ENCODE measurements around the gene CYP3A4.
"Not testable (repeated sequence)": the region's sequence is repeated elsewhere in the genome, so short reads cannot be mapped to it uniquely, and the experiment has no call there.

Gene CYP3A4

DNA sequence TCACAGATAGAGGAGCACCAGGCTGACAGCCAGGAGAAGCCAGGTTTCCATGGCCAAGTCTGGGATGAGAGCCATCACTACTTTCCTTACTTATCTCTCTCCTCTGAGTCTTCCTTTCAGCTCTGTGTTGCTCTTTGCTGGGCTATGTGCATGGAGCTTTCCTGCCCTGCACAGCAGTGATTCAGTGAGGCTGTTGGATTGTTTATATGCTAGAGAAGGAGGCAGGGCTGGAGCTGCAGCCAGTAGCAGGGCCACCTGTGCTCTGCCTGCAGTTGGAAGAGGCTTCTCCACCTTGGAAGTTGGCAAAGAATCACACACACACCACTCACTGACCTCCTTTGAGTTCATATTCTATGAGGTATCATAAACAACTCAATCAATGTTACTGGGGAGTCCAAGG lies at the start of gene CYP3A4:
CYP3A4 (minus strand) TSS at position 178 of the 400 bp plus-strand sequence; CDS start at position 75, 103 bp downstream.
- no peak for DNase-seq

GRCh38 chr7:99833289-99833877 lies 49.4 kb upstream of the CYP3A4 start:
- no peak for DNase-seq

GRCh38 chr7:99831595-99831994 lies 47.6 kb upstream of the CYP3A4 start:
- DNase-seq, result no peak

DNA sequence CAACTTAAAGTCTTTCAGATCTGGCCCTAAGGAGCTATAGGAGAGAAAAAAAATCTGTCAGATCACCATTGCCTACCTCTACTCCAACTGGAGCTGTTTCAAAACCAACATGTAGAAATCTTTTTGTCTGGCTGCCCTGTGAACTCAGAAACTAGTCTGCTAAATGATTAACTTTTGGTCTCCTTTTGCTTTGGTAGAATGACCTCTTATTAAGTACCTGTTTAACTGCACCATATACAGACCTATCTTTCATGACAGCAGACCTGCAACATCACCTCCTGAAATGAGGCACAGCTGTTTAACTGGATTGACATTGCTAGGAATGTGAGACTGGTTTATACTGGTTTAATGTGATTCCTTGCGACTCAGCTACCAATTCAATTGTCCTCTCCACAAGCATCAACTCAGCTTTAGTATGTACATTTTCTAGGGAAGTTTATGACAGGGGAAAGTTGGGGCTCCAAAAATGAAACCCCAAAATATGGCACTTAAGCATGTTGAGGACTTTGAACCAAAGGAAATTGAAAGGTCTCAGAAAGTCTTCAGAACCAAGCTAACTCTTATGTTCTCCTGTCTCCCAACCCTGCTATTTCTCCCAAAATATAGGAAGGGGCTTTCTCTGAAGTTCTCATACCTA lies 45.7 kb upstream of the CYP3A4 start:
- DNase-seq, result no peak

DNA sequence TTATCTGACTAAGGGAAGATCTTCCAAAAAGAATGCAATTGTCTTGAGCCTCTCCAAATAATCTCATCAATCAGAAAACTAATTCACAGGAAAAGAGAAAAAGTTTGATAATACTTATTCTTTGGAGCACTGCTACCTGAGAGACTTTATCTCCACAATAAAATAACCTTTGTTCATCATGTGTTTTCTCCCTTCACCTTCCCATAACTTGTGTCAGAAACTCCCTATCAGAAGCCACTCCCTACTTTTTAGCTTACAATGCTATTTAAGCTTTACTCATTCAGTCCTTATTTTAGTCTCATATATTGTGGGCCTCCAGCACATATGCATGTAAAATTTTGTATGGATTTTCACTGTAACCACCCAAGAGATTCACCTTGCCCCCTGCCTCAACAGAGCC lies 44.8 kb upstream of the CYP3A4 start:
- DNase-seq, result no peak

DNA sequence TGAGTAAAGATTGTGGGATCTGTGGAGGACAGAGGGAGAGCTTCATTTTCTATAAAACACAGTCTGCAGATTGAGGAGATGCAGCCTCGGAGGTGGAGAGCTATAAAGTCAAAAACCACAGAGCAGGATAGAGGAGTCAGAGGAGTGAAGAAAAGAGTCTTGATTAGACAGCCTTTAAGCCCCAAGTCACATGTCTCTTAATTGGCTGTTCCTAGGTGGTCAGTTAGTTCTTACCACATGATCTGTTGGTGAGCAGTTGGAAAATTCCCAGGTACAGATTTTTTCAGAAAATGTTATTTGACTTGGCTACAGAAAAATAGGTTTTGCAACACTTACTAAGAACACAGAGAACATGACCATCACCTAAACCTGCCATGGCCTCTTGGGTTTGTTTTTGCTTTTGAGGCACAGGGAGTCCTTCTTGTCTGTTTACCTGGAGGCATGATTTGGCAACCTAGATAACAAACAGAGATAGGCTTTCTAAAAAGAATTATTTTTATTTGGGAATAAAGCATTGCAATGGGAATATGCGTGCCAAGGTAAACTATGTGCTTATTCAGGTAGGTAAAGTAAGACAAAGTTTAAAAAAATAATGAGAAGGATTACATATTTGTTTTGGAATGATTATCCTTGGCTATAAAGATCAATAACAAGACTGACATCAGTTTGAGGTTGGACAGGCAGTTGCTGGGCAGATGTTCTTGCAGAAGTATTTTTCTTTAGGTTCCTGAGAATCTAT lies 43.2 kb upstream of the CYP3A4 start:
- no peak for DNase-seq

DNA sequence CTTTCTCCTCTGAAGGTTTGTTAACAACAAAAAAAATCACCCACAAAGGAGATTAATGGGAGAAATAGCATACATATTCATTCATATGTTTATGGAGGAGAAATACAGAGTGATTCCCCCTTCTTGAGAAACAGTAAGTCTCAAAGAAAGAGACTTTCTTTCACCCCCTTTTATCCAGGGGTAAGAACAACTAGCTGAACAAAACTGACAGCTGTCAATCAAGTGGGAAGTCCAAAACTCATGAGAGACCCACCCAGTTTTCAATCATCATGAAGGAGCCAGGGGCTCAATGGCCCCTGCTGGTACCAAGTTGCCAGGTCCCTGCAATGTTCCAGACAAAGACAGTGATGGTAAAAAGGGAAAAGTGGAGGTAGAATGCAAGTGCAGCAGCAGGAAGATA lies 41.9 kb upstream of the CYP3A4 start:
- DNase-seq, result no peak

DNA sequence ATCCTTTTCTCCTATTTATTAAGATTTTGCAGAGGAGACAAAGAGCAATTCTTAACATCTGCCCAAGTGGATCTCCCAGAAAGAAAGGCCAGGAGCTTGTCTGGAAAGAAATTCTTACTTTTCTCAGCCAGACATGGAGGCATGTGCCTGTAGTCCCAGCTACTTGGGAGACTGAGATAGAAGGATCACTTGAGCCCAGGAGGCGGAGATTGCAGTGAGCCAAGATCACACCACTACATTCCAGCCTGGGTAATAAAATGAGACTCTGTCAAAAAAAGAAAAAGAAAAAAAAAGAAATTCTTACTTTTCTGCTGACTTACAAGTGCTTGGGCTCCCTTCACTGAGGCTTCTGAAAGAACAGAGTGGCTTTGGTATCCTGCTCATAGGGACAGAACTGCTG lies 41.5 kb upstream of the CYP3A4 start:
- DNase-seq, result no peak

- DNase-seq, result no peak
These were observed 40.1 kb upstream of the CYP3A4 start for GRCh38 chr7:99824091-99824490.

GRCh38 chr7:99822731-99823718 lies 39.0 kb upstream of the CYP3A4 start:
- no peak for DNase-seq

GRCh38 chr7:99820408-99821027 lies 36.5 kb upstream of the CYP3A4 start:
- no peak for DNase-seq

DNA sequence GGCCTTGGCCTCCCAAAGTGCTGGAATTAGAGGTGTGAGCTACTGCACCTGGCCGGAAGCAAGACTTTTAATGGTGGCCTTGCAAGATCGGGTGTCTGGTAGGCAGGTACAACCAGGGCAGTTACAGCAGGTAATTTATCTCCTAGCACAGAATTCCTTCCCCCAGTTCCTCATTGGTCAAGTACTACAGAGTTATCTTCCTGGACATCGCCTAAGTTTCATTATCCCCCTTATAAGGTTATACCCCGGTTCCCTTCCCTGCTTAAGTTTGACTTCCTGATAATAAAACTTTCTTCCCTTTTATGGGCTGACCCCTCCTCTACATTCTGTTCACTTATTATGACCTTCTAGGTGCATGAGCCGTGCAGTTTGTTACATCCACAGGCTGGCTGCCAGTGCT lies 24.8 kb upstream of the CYP3A4 start:
- no peak for DNase-seq

DNA sequence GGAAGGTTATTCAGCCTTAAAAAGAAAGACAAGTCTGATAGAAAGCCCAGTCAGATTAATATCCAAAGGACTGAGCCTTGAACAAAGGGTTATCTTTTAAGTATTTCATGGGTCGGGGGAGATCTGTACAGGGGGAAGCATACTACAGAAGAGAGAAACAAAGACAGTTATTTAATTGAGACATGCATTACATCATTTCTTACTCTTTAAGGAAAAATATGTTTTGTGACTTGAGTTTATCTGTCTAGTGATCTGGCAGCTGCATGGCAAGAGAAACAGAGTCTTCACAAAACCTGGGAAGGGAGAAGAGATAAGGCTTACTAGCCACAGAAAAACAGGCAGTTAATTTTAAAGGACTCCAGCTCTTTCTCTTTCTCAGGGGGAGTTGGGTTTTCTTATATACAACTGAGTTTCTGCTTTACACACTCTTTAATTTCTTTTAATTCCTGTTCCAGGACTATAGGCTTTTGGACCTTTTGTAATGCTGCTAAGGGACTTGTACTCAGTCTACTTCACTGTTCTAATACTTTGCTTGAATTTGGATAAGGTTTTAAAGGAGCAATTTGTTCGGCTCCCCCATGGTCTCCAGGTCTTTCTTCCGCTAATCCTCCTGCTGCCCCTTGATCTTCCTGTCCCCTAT lies 23.0 kb upstream of the CYP3A4 start:
- DNase-seq, result no peak

DNA sequence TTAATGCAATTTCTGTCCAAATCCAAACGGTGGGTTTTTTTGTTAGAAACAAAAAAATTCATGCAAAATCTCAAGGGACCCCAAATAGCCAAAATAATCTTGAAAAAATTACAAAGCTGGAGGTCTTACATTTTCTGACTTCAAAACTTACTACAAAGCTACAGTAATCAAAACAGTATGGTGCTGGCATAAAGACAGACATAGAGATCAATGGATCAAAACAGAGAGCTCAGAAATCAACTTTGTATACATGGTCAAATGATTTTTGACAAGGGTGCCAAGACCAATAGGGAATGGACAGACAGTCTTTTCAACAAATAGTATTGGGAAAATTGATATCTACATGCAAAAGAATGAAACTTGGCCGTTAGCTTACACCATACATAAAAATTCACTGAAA lies 21.7 kb upstream of the CYP3A4 start:
- no peak for DNase-seq

DNA sequence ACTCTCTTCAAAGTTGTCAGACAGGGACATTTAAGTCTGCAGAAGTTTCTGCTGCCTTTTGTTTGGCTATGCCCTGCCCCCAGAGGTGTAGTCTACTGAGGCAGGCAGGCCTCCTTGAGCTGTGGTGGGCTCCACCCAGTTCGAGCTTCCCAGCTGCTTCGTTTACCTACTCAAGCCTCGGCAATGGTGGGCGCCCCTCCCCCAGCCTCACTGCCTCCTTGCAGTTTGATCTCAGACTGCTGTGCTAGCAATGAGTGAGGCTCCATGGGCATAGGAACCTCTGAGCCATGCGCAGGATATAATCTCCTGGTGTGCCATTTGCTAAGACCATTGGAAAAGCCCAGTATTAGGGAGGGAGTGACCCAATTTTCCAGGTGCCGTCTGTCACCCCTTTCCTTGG lies 19.1 kb upstream of the CYP3A4 start:
- not testable (repeated sequence) for DNase-seq

- not testable (repeated sequence) for DNase-seq
These were observed 17.4 kb upstream of the CYP3A4 start for GRCh38 chr7:99801407-99801806.

GRCh38 chr7:99798972-99799371 lies 15.0 kb upstream of the CYP3A4 start:
- no peak for DNase-seq

DNA sequence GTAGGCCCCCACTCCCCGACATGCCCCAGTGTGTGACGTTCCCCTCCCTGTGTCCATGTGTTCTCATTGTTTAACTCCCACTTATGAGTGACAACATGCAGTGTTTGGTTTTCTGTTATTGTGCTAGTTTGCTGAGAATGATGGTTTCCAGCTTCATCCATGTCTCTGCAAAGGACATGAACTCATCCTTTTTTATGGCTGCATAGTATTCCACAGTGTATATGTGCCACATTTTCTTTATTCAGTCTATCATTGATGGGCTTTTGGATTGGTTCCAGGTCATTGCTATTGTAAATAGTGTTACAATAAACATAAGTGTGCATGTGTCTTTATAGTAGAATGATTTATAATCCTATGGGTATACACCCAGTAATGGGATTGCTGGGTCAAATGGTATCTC lies 11.9 kb upstream of the CYP3A4 start:
- DNase-seq, result not testable (repeated sequence)

- DNase-seq, result no peak
These were observed 10.9 kb upstream of the CYP3A4 start for GRCh38 chr7:99794585-99795502.

- DNase-seq, result no peak
These were observed 9.5 kb upstream of the CYP3A4 start for GRCh38 chr7:99793443-99793842.

DNA sequence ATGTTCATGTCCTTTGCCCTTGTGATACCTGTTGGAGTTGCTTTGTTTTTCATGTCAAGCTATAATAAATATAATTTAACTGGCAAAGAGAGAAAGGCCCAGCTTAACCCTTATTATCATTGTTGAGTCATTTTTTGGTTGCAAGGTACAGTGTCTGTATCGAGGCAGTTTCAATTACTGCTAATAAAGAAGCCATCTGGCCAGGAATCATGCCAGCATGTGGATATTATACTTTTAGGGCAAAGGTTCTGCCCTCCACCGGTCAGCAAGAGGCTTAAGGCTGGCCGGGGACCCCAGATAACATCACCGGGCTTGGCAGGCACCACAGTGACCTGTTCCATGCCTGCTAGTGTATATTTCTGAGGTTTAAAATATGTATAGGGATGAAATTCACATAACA lies 9.0 kb upstream of the CYP3A4 start:
- no peak for DNase-seq

Data from AML-193 (cell line).